ENCODE data around the gene MRPL2.

Gene MRPL2

GRCh38 chr6:43054206-43054943 is 4.9 kb downstream of the MRPL2 start:
- peak overlapping the region; percentile 90 for H3K27ac ChIP-seq
- TF ChIP-seq ZFX (IDR thresholded peaks at IDR 0.05) = no peak
- no peak for TF ChIP-seq CTCF (conservative IDR thresholded peaks at IDR 0.05)

GRCh38 chr6:43053545-43054205 is 5.6 kb downstream of the MRPL2 start, which contains the start of gene CUL7:
CUL7 (minus strand) TSS chr6:43053851; CDS start chr6:43052788, 1,063 bp downstream.
- peak within 1 kb of the TSS; percentile 90 for H3K27ac ChIP-seq
- TF ChIP-seq CTCF (conservative IDR thresholded peaks at IDR 0.05) = no peak
- TF ChIP-seq ZFX (IDR thresholded peaks at IDR 0.05) = peak; percentile 68; the same call in 1 of the 2 replicates

- peak overlapping the region; percentile 90 for H3K27ac ChIP-seq
- TF ChIP-seq CTCF (conservative IDR thresholded peaks at IDR 0.05) = no peak
- no peak for TF ChIP-seq ZFX (IDR thresholded peaks at IDR 0.05)
These were observed 6.2 kb downstream of the MRPL2 start for GRCh38 chr6:43052842-43053544.

GRCh38 chr6:43052225-43052841 is 6.9 kb downstream of the MRPL2 start:
- TF ChIP-seq ZFX (IDR thresholded peaks at IDR 0.05) = no peak
- TF ChIP-seq CTCF (conservative IDR thresholded peaks at IDR 0.05) = no peak
- peak overlapping the region; percentile 90; the same call in 1 of the 2 replicates for H3K27ac ChIP-seq

- no peak overlapping the region for H3K27ac ChIP-seq
- TF ChIP-seq CTCF (conservative IDR thresholded peaks at IDR 0.05) = no peak
- no peak for TF ChIP-seq ZFX (IDR thresholded peaks at IDR 0.05)
These were observed 8.3 kb downstream of the MRPL2 start for GRCh38 chr6:43050981-43051380.

- TF ChIP-seq ZFX (IDR thresholded peaks at IDR 0.05) = no peak
- TF ChIP-seq CTCF (conservative IDR thresholded peaks at IDR 0.05) = no peak
- no peak overlapping the region for H3K27ac ChIP-seq
These were observed 11.2 kb downstream of the MRPL2 start for GRCh38 chr6:43047998-43048397.
